Stimulated activated CD8-positive, alpha-beta memory T cell treated with anti-CD3 and anti-CD28 coated beads, Interleukin-7, amount 100 ng/mL, for 24 hours (primary cell): ENCODE measurements around the gene PFKFB2.

Experiments used
- DNase-seq: peaks from one replicate; pipeline ENCODE4 v3.0.0-alpha.2; 2020; ENCODE audit warnings: low read depth

Gene PFKFB2

DNA sequence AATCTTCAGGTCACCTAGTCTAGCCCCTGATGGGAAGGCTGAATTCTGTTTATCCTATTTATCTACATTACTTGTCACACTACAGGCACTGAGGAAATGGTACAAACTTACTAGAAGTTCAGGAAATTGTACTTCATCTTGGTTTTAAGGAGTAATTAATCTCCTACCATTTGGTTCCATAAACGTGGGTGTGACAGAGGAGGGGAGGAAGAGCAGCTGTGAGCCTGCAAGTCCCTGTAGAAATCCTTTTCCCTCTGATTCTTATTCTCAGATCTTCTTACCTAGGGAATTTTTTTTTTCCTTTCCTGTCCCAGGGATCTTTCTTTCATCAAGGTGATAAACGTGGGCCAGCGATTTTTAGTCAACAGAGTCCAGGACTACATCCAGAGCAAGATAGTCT, 14.1 kb downstream of the PFKFB2 start:
- no peak for DNase-seq

DNA sequence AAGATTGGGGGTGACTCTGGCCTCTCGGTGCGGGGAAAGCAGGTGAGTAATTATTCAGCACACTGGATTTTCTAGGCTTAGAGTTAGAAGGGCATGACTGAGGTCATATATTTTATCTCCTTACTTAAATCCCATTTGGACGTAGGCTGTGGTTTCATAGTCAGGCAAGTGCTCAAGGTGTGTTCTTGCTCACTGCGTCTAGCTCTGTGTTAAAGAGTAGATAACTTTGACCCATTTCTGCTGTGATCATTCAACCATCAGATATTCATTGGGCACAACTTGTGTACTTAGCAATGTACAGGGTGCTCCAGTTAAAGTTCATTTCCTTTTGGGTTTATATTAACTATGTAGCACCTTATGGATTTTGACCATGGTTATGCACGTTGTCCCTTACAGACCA, 14.6 kb downstream of the PFKFB2 start:
- no peak for DNase-seq

DNA sequence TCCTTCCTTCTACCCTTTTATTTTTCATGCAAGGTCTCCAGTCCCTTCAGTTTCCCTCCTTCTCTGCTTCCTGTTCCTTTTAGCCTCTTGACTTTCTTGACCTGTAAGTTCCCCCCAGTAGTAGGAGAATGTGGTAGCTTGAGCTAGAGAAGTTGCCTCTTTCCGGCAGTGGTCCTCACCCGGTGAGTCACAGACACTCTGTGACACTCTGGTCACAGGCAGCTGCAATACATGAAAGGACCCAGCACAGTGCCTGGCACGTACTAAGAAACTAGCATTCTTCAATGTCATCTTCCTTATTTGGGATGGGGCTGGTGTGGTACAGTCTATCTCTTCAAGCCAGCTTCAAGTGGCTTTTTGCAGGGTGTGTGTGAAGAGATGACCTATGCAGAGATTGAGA, 16.0 kb downstream of the PFKFB2 start:
- no peak for DNase-seq

DNA sequence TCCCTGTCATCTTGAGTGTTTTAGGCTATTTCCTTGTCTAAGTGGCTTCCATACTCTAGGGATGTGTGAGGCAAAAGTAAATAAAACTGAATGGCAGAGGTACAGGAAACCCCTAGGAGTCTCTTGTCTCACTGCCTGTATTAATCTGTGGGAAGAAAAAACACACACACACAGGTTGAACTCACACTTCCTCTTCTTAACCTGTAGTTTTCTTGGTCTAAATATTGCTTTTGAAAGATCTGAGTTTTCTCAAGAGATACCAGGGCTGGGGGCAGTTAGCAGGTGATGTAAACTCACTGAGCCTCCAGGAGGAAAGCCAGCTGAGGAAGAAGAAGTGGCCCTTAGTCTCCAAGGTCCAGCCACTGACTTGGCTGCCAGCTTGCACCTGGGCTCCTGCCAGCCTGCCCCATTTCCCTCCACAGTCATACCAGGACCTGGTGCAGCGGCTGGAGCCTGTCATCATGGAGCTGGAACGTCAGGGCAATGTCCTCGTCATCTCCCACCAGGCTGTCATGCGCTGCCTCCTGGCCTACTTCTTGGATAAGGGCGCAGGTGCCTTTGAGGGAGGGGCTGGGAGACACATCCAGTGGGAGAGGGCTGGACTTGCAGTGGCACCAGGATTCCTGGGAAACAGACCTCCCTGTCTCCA, 16.9 kb downstream of the PFKFB2 start:
- DNase-seq = no peak

DNA sequence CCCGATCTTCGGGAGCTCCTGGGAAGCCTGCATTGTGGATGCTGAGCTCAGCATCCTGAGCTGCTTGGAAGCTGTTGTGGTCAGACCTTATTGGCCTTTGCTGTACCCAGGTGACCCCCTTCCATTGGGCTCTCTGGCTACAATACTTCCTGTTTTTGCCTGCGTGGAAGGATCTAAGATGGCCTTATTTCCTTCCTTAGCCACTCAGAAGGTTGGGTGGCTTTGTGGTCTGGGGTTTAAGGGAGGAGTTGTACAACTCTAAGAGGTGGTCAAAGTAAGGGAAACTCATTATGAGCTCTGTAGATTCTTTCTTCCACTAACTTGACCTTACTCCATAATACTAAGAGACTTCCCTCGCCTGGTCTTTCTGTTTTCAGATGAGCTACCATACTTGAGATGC, 17.7 kb downstream of the PFKFB2 start:
- DNase-seq = no peak

DNA sequence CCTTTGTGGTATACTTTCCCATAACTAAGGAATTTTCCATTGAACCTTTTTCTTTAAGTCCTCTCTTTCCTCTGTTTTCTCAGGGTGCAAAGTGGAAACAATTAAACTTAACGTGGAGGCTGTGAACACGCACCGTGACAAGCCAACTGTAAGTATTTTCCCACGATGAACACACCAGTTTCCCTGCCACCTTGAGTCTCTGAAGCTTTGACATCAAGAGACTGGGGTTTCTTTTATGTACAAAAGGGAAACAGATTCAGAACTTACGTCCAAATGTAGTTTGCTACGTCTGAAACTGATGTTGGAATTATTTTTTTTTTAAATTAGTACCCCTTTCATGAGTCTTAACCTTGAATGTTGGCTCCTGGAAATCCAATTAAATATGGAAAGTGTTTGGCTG, 18.4 kb downstream of the PFKFB2 start:
- DNase-seq = no peak

DNA sequence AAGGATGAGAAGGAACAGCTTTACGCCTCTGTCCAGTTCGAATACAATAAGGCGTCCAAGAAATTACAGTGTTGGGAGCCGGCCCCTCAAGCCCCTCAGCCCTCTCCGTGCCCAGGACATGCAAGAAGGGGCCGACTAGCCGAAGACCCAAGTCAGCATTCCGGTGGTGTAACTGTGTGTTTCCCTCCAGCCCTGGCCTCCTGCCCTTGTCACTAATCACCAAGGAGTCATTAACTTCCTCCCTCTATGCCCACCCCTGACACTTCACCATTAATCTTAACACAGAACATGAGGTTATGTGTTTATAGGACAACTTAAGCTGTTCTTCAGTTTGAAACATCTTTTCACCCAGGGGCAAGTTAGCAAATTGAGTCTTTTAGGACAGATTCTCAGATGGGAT, 19.2 kb downstream of the PFKFB2 start:
- DNase-seq = no peak

DNA sequence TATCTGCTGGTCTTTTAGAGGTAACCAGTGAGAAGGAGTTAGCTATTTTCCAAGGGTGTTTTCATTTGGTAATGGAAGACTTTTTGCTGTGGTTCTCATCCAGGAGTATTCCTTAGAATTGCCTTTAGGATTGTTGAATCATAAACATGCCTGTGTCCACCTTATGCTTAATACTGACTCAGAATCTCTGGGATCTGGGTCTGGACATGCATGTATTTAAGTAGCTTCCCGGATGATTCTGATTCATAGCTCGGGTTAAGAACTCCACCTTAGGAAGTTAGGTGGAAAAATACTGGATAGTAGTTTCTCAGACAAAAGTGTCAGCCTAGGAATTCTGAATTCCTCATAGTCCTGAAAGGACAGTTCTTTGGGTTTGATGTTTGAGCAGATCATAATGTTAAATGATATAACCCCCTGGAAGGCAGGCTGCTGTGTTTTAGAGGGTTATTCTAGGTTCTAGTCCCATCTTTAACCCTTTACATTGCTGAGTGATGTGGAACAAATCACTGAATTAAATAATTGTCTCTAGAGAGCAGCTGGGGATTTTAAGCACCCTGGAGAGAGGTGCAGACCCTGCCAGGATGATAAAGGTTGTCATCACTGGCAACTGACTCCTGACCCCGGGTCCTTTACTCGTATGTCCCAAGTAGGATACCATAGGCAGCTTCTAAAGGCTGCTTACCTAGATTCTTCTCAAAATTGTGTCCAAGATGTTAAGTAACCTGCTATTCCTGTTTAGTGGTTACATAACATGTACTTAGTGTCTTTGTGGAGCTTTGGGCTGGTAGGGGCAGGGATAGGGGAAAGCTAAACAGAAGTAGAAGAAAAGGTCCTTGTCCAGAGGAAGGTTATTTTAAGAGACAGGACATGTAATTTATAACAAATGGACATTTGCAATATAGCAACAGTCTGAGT, 21.1 kb downstream of the PFKFB2 start:
- no peak for DNase-seq

DNA sequence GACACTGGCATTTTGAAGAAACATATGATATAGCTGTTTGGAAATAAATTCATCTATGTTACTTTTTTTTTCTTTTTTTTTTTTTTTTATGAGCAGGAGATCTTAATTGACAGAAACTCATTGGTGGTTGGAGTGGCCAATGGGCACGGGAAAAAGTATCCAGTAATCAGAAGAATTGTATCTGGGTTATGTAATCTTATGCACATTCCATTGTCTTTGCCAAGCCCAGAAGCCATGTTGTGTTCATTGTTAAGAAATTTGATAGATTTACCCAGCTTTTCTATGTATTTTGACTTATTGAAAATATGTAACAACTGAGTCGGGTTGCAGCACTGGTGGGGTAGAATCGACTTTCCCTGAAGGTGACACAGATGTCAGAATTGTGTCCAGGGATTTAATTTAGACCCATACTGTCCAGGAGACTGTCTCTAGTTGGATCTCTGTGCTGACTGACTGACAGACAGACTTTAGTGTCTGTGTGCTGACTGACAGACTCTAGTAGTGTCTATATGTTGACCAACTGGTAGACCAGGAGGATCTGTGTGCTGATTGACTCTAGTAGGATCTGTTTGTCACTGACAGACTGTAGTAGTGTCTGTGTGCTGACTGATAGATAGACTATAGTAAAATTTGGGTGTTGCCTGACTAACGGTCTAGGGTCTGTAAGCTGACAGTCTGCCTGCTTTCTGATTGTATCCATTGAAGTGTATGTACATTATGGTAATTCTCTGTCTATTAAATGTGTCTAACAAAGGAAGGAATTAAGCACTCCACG, 23.3 kb downstream of the PFKFB2 start:
- DNase-seq = no peak

DNA sequence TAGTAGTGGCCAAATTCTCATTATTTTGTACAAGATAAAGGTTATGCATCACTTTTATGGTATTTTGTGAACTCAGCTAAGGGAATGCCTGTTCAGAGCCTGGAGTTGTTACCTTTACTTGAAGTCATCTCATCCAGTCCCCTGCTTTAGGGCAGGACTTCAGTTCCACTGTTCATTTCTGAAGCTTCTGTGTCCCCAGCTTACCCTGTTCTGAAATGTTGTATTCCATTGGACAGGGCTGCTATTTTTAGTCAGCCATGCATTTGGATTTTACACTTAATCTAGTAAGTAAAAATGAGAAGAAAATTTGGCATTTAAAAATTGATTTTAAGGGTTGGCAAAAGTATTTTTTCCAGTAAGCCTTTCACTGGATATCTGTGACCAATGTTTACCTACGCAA, 23.9 kb downstream of the PFKFB2 start:
- DNase-seq = no peak

DNA sequence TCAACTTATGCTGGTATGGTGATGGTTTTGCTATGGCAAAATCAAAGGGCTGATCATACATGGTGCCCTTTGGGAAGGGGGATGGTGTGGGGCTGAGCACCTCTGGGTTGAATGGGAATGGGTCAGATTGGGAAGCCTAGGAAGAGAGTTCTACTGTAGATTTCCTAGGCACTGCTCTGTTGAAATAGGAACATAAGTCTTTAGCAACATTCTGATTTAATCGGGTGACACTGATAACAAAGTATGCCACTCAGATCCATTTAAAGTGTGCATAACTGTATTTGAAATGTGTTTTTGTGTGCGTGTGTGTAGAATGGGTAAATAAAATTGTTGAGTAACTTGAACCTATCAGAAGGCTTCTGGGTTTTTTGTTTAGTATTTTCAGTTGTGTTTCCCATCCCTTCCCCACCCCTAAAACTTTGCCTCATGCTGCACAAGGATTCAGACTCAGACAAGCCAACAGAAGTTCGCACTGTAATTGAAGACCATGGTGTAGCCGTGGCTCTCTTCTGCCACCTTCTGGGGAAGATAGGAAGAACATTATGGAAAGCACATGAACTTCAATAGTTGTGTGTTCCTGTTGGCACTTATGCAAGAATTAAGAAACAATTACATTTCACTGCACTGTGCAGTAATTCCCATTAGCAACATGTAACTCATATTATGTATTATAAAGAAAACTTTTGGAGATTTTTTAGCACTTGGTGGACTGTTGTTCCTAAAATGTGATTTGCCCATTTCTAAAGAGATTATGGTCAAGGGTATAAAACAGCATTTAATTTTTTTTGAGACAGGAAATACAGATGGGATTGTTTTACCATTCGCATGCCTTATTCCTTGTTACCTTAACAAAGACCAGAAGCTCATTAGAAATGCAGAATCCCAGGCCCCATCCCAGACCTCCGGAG, 24.6 kb downstream of the PFKFB2 start:
- peak; percentile 24 for DNase-seq

DNA sequence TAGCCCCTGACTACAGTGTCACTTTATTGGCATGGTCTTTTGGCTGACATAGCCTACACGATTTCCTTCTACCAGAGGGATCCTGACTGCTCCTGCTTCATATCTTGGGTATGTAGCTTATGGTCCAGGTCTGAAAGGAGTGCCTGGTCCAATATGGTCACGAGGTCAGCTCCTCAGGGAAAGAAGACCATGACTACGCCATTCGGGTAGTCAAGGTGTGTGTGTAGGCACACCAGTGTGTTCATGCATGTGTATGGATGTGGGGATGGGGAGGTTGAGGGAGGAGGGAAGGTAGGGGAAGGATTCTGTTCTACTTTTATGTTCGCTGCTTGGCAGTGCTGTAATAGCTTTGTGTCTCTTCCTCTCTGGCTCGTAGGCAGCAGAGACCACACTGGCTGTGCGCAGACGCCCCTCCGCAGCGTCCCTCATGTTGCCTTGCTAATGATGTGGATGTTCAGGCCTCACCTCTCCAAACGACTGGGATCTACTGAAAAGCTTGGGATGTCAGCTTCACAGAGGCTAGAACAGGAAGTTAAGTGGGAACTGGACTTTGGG, 25.6 kb downstream of the PFKFB2 start:
- no peak for DNase-seq

DNA sequence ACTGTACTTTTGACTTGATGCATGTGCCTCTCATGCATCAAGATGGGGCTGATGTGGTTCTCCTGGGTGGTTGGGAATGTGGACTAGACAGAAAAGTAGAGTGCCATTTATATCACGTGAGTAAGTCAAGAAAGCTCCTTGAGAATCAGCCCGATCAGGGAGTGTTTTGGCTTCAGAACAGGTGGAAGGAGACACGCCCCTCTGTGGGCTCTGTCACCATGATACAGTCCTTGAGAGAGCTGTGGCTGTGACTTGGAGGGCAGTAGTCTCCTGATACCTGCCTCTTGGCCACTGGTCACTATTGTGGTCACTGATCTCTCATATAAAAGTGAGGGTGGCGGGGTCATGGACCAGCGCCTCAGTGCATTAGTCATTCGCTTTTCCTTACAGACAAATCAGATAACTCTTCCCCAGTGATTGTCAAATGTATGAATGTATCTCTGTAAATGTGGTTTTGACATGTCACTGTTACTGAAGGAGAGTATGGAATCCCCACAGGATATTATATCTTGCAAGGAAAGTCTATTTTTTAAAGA, 26.7 kb downstream of the PFKFB2 start:
- DNase-seq = no peak

DNA sequence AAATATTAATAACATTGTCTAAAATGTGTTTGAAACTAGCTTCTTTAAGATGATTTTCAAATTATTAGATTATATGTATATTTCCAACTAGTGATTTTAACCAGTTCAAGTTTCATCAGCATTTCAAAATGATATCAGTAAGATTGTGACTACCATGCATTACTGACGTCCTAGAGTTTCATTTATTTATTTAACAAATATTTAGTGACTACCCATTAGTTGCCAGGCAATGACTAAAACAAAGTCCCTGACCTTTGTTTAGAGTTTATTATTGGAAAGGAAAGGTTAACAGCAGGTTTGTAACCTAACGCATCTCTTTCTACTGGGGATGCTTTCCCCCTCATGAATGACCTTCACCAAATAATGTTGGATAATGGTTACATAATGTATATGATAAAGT, 28.0 kb downstream of the PFKFB2 start:
- no peak for DNase-seq

DNA sequence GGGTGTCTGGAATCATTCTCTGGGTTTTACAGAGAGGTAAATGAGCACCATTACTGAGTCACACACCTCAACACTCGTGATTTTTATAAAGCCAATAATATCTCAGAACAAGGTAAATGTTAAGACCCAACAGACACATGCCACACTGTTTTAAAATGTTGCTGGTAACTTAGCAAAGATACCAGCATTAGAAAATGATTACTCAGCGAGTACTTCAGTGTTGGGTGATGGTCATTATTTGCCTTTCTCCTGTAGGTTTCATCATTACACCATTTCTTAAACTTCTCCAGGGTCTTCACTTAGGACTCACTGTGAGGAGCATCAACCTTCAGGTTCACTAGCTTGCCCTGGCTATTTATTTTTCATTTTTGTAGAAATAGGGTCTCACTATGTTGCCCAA, 28.7 kb downstream of the PFKFB2 start:
- DNase-seq = no peak

DNA sequence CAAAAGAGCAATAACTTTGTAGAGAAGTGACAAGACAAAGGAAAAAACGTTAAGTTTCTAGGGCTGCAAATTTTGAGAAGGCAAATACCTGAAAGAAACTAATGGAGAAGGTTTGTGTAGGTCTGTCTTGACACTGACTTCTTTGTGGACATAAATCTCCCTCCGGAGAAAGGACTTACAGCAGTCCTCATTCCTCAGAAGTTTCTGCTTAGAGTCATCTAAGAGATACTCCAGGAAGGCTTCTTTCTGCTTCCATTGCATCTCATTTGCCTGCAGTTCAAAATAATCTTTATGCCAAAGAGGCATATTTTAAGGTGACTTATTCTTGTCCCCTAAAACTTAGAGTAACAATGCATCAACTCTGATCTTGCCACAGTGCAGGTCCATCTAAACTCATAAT, 31.2 kb downstream of the PFKFB2 start:
- no peak for DNase-seq

DNA sequence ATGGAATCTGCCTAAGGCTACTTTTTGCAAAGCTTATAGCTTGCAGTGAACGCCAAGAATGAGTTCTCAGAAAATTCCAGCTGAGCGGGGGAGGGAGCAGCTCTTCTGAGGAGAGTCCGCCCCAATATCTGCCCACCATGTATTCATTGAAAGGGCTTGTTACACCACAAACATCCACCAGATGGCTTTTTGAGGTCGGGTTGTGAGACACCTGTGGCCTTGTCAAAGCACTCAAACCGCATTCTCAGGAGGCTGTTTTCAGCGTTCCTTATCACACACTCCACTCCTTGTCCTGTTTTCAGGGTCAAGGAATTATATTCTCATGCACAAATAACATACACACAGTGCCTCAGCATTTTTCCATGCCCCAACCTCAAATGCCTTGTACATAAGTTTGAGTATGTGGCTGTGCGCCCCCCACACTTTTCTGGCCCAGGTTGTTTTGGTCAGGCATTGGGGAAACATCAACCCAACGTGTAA, 31.7 kb downstream of the PFKFB2 start:
- DNase-seq = peak; percentile 7

DNA sequence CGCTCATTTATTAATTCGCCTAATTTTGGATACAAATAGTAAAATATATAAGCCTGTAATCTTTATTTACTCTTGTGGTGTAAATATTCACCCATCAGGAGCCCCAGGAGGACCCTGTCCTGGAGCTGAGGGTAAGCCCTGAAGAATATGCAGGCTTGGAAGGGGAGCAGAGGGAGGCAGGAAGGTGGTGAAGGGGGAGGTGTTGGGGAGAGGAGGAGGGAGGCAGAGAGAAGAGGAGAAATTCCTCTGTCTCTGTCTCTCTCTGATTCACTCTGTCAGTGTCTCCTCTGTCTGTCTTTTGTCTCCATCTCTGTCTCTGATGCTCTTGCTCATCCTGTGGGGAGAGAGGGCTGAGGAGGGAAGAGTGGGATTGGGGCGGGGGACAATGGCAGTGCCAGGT, 32.8 kb downstream of the PFKFB2 start:
- DNase-seq = no peak

DNA sequence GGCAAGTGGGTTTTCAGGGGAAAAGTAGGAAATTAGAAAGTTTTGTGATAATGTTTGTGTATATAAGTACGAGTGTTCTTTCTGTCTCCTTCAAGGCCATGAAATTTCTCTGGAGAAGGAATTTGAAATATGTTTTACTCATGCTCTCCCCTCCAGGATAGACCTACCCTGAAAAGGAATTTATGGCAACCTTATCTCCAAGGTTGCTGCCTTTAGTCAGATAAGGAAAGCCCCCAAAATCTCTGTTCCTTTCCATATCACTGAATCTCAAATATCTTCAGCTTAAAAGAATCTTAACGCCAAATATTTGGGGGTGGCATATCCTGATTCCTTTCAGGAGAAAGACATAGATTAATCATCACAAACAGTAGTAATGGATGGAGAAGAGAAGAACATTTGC, 35.1 kb downstream of the PFKFB2 start:
- no peak for DNase-seq

DNA sequence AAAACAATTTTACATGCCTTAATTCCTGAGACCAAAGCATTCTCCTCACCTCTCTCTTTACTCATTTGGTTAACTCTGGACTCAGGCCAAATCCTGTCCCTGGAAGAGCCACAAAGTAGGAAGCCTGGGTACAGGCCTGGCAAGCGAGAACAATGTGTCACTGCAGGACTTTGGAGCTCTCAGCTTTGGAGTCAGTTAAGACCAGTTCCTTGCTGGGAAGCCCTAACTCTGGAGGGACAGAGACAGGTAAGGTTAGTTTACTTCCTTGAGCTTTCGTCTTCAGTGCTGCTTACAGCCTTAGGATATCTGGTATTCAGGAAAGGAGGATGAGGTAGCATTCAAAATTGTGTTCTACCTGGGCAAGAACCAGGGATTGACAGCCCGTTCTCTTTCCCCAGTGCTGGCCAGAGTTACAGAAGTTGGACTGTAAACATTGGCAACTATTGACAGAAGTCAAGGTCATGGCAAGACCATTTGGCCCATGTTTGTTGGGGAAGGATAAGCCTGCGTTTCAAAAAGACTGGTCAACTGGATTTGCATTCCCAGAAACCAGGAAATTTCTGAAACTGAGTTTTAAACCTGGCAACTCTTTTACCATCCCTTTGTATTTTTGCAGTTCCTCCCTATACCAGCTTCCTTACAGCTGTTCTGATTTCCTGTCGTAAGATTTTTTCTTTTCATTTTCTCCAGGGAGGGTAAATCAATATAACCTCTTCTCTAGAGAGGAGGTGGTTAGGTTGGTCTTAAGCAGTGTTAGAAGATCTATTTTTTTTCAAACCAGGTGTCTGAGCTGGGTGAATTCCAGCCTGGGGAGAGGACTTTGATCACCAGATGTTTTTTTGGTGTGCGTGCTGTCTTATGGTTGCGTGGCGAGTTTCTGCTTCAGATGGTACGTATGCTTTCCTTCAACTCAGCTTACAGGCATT, 35.9 kb downstream of the PFKFB2 start, which contains the start of gene C4BPB:
TSS of gene C4BPB (plus strand) at position 160 of the 926 bp plus-strand sequence. CDS start at position 832, 672 bp downstream.
- DNase-seq = no peak
